Kidney epithelial cell (primary cell): ENCODE data around the gene ROR2. TPM values are rescaled to one million over a fixed set of nuclear protein-coding genes. Genes with fewer than 3 reads are reported as not detected.
"Not testable (repeated sequence)": the region's sequence is repeated elsewhere in the genome, so short reads cannot be mapped to it uniquely, and the experiment has no call there.

Experiments
- DNase-seq: peaks from one replicate; pipeline ENCODE4 v3.0.0-alpha.2; 2010; ENCODE audit warnings: low read depth
- H3K27me3 ChIP-seq: 2 replicates; pipeline ENCODE4 v1.6.0; 2011; ENCODE audit warnings: low read length; ENCODE audit not compliant: control insufficient read depth, insufficient read depth
- H3K36me3 ChIP-seq: 2 replicates; pipeline ENCODE4 v1.5.1; 2011; ENCODE audit warnings: low read length; ENCODE audit not compliant: control insufficient read depth, insufficient read depth
- H3K4me3 ChIP-seq: 2 replicates; pipeline ENCODE4 v1.5.1; 2011; ENCODE audit warnings: low read depth, mild to moderate bottlenecking, control low read depth, low read length
- total RNA-seq: library from RNA; depleted of rRNA; stranded (reverse); fragments of >200 nt; gene quantifications from 2 replicates; pipeline ENCODE4 v1.2.3, GENCODE V29; 2015
- TF ChIP-seq, protein P1 (sequence below): IDR thresholded peaks from 2 replicates; pipeline ENCODE4 v1.5.1; 2011; ENCODE audit warnings: mild to moderate bottlenecking, moderate library complexity, low read length, control low read depth, inconsistent platforms; ENCODE audit not compliant: insufficient read depth, poor library complexity, severe bottlenecking

Gene ROR2
- total RNA-seq, 1 donor from 2014 or later: 1.2 TPM

DNA sequence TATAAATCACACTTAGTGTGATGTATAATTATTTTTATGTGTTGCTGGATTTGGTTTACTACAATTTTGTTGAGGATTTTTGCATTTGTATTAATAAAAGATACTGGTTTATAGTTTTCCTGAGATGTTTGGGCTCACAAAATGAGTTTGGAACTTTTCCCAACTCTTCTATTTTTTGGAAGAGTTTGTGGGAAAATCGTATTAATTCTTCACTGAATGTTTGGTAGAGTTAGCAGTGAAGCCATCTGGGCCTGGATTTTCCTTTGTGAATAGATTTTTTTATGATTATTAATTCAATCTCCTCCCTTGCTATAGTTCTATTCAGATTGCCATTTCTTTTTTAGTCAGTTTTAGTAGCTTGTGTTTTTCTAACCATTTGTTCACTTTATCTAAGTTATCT lies 324.7 kb downstream of the ROR2 start:
- H3K27me3 ChIP-seq: no peaks in the 10 kb centered on the region
- no peak for DNase-seq
- no peak overlapping the region for H3K4me3 ChIP-seq
- TF ChIP-seq, protein P1, sequence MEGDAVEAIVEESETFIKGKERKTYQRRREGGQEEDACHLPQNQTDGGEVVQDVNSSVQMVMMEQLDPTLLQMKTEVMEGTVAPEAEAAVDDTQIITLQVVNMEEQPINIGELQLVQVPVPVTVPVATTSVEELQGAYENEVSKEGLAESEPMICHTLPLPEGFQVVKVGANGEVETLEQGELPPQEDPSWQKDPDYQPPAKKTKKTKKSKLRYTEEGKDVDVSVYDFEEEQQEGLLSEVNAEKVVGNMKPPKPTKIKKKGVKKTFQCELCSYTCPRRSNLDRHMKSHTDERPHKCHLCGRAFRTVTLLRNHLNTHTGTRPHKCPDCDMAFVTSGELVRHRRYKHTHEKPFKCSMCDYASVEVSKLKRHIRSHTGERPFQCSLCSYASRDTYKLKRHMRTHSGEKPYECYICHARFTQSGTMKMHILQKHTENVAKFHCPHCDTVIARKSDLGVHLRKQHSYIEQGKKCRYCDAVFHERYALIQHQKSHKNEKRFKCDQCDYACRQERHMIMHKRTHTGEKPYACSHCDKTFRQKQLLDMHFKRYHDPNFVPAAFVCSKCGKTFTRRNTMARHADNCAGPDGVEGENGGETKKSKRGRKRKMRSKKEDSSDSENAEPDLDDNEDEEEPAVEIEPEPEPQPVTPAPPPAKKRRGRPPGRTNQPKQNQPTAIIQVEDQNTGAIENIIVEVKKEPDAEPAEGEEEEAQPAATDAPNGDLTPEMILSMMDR: no peak
- no peaks in the 10 kb centered on the region for H3K36me3 ChIP-seq

DNA sequence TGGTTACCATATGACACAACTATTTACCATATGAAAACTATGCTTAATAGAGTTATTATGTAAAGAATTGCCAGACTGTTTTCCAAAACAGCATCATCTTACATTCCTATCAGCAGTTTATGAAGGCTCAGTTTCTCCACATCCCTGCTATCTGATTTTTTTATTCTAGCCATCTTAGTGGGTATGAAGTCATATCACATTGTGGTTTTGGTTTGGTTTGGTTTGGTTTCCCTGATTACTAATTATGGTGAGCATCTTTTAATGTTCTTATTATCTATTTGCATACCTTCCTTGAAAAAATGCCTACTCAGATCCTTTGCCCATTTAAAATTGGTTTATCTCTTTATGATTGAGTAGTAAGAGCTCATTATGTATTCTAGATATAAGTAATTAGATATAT lies 327.0 kb downstream of the ROR2 start:
- DNase-seq: no peak
- no peaks in the 10 kb centered on the region for H3K27me3 ChIP-seq
- H3K36me3 ChIP-seq: no peaks in the 10 kb centered on the region
- no peak overlapping the region for H3K4me3 ChIP-seq
- TF ChIP-seq, protein P1: no peak

DNA sequence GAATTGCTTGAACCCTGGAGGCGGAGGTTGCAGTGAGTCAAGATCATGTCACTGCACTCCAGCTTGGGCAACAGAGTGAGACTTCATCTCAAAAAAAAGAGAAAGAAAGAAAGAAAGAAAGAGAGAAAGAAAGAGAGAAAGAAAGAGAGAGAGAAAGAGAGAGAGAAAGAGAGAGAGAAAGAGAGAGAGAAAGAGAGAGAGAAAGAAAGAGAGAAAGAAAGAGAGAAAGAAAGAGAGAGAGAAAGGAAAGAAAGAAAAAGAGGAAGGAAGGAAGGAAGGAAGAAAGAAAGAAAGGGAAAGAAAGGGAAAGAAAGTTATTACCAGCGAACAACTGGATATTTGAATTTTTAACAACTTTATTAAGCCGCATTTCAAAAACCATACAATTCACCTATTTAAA lies 327.9 kb downstream of the ROR2 start:
- not testable (repeated sequence) for DNase-seq, H3K4me3 ChIP-seq, H3K27me3 ChIP-seq, H3K36me3 ChIP-seq

DNA sequence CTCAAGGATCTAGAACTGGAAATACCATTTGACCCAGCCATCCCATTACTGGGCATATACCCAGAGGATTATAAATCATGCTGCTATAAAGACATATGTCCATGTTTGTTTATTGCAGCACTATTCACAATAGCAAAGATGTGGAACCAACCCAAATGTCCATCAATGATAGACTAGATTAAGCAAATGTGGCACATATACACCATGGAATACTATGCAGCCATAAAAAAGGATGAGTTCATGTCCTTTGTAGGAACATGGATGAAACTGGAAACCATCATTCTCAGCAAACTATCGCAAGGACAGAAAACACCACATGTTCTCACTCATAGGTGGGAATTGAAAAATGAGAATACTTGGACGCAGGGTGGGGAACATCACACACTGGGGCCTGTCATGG lies 336.0 kb downstream of the ROR2 start:
- H3K27me3 ChIP-seq, DNase-seq, H3K4me3 ChIP-seq, H3K36me3 ChIP-seq: not testable (repeated sequence)

DNA sequence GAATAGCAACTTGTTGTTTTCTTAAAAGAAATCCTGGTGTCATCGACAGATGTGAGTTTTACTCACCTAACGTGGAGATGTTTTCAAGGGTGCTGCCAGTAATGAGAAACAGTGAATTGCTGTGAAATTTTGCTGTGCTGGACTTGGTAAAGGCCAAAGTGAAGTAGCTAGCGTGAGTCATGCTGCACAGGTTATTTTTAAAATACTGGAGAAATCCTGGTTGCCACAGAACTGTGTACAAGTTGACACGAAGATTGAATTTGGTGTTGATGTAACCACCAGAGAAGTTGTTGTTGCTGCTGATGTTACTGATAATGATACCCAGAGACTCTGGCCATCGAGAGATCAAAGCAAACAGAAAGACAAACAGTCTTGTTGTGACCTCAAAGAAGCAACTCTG lies 338.4 kb downstream of the ROR2 start:
- Histone ChIP-seq H3K27me3 (no peaks in the 10 kb centered on the region), H3K36me3 (no peaks in the 10 kb centered on the region), H3K4me3 (no peak overlapping the region)
- DNase-seq: no peak
- TF ChIP-seq, protein P1: no peak

DNA sequence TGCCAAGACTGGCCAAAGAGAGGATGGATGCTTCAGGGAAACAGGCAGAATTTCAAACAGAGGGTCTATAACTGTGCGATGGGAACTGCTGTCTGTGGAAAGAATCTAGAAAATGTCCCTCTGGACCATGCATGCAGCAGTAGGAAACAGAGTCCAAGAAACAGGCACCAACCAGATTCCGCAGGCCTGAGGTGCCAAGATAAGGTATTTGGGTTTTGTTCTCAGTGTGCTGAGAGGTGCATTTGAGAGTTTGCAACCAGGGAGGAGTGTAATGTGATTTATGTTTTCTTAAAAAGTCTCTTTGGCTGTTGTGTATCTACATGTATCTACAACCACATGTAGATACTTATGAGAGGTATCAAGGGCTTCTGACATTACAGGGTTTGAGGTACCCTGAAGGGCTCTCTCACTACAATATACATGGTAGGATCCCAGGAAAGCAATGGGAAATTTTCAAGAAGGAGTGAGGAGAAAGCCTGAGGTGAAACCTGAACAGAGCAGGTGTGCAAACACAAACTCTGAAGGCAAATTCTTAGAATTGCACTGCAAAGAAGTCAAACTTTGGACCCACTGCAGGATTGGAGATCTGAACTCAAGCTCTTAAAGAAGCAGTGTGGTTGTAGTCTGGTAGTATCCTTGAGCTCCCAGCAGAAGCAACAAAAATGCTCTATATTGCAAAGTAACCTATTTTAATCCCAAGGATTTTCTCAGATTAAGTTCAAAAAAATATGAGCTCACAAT lies 343.6 kb downstream of the ROR2 start:
- TF ChIP-seq, protein P1: no peak
- no peak overlapping the region for H3K4me3 ChIP-seq
- no peaks in the 10 kb centered on the region for H3K27me3 ChIP-seq
- no peaks in the 10 kb centered on the region for H3K36me3 ChIP-seq
- DNase-seq: no peak
